RWPE1 (cell line): Measurements from ENCODE around the gene MOK.

Experiments used
- CTCF ChIA-PET: fragments of 350-600 bp; sonication (Branson Sonifier 250); formaldehyde crosslinking; extraction: SDS; loops from one replicate; lab custom pipeline; 2021; lab: Yijun Ruan, JAX
- POLR2A ChIA-PET: fragments of 400-600 bp; formaldehyde crosslinking; extraction: SDS; loops from one replicate; lab custom pipeline; 2020; ENCODE audit warnings: antibody characterized with exemption; ENCODE audit not compliant: low non-redundant PET; lab: Yijun Ruan, JAX
- DNase-seq: peaks from one replicate; pipeline ENCODE4 v3.0.0; 2012; ENCODE audit warnings: low spot score
- H3K27ac ChIP-seq: fragments of 450-650 bp; 2 replicates; pipeline ENCODE4 v1.5.1; 2017
- TF ChIP-seq, protein P1 (sequence below): fragments of 450-650 bp; conservative IDR thresholded peaks from 2 replicates; pipeline ENCODE4 v1.5.1; 2017; ENCODE audit warnings: low read depth, mild to moderate bottlenecking

Gene MOK

DNA sequence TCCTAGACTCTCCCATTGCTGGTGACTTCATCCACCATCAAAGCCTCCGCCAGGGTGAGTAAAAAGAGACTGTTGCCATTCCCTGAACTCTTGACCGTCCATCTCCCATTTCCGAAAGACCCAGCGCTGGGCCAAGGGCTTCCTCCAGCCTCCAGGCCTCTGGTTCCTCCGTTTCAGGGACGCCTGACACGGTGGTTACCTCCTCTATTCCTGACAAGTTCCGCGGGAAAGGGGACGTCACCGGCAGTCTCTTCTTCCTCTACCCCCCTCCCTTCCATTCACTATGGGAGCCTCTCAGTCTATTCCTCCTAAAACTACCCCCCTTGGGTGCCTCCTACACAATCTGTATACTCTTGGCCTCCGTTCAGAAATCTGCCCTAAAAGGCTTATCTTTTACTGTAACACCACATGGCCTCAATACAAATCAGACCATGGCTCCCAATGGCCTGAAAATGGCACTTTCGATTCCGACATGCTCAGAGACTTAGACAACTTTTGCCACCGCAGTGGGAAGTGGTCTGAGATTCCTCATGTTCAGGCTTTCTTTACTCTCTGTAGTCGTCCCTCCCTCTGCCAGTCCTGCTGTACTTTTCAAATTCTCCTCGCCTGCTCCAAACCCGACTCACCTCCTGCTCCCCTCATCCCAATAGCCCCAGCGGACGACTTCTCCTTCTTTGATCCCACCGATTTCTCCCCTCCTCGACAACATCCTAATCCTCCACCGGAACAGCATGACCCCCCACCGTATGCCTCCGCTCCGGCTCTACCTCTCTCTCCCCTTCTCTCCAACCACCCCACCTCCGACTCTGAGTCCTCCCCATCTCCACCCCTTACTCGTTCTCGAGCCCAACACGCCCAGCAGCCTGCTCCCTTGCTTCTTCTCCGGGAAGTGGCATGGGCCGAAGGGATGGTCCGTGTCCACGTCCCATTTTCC, 70.4 kb downstream of the MOK start:
- ChIA-PET CTCF (interaction anchor here (1.7 kb wide), 1 partner anchor 80 kb away, joined by 11 read pairs; no protein-coding TSS in a partner anchor), POLR2A (no interaction called here)
- peak overlapping the region; percentile 10; the same call in 1 of the 2 replicates for H3K27ac ChIP-seq
- TF ChIP-seq, protein P1, sequence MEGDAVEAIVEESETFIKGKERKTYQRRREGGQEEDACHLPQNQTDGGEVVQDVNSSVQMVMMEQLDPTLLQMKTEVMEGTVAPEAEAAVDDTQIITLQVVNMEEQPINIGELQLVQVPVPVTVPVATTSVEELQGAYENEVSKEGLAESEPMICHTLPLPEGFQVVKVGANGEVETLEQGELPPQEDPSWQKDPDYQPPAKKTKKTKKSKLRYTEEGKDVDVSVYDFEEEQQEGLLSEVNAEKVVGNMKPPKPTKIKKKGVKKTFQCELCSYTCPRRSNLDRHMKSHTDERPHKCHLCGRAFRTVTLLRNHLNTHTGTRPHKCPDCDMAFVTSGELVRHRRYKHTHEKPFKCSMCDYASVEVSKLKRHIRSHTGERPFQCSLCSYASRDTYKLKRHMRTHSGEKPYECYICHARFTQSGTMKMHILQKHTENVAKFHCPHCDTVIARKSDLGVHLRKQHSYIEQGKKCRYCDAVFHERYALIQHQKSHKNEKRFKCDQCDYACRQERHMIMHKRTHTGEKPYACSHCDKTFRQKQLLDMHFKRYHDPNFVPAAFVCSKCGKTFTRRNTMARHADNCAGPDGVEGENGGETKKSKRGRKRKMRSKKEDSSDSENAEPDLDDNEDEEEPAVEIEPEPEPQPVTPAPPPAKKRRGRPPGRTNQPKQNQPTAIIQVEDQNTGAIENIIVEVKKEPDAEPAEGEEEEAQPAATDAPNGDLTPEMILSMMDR: no peak
- no peak for DNase-seq

DNA sequence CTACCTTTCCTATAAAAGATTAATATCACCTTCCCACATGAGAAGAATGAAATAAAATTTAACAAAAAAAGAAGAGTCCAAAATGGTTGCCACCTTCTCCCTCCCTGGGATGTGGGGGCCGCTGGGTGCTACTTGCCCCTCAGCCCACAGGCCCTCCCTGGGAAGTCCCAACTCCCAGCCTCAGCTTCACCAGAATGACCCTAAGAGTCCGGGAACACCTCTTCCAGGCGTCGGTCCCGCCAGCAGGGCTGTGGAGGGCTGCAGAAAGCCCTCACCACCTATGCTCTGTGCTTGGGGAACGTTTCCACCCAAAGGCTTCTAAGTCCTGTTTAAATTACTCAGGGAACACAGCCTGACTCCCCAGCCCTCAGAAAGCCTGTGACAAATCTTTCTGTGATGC, 71.9 kb downstream of the MOK start:
- H3K27ac ChIP-seq: peak overlapping the region; percentile 25; the same call in 1 of the 2 replicates
- ChIA-PET POLR2A (no interaction called here), CTCF (interaction anchor here (1.7 kb wide), 1 partner anchor 81 kb away, joined by 11 read pairs; no protein-coding TSS in a partner anchor)
- no peak for DNase-seq
- TF ChIP-seq, protein P1: no peak

DNA sequence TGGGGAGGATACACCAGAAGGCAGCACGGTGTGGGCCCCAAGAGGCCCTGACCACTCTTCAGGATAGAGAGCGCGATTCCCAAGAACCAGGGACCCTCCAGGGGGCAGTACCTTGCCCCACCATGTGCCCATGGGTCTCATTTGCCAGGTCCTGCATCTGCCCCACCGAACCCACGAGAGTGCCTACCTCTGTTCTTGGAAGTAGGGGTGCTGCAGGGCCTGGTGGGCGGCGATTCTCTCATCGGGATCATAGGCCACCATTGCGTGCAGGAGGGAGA, 72.7 kb downstream of the MOK start:
- CTCF ChIA-PET: interaction anchor here (0.9 kb wide), 1 partner anchor 84 kb away, joined by 4 read pairs; no protein-coding TSS in a partner anchor

DNA sequence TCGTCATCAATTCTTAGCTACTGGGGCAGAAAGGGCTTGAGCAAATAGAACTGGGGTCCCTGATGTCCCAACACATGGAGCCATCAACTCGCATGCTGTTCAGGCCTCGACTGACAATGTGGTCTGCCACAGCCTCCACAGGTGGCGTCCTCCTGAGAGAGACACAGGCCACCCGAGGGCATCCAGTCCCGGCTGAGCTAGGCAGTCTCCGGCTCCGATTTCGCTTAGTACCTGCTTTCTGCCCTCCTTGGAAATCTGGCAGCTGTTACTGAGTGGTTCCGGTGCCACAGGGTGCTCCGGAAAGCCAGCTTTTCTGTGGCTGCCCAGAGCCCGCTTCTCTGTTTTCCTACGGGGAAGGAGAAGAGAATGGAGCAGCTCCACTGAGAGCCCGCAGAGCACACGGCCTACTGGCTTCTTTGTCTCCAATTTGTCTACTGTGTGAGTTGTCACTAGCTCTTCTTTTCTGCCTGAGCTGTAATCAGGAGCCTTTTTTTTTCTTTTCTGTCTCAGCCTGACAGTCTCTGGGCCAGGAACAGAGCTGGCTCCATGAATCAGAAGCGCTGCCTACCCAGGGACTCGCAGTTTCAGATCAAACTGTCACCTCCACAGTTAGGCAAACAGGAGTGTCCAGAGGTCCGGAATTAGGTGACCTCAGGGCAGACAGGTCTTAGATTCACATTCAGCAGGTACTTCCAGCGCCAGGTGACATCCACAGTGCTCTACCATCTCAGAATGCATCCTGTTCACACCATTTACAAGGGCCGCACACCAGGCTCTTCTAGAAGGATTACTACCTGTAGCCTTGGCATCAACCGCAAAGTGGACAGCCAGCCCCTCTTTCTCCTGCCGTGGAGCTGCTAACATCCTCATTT, 73.3 kb downstream of the MOK start:
- peak overlapping the region; percentile 5; the same call in 1 of the 2 replicates for H3K27ac ChIP-seq
- no peak for DNase-seq
- POLR2A ChIA-PET: no interaction called here
- CTCF ChIA-PET: interaction anchor here (0.6 to 1.1 kb wide), 3 partner anchors 85 to 159 kb away, joined by 3 to 6 read pairs (median 4); no protein-coding TSS in a partner anchor
- TF ChIP-seq, protein P1: no peak

More for the DNA sequence above, 72.7 kb downstream of the MOK start:
- POLR2A ChIA-PET: no interaction called here
- no peak for DNase-seq
- TF ChIP-seq, protein P1: no peak
- peak overlapping the region; percentile 5; the same call in 1 of the 2 replicates for H3K27ac ChIP-seq

DNA sequence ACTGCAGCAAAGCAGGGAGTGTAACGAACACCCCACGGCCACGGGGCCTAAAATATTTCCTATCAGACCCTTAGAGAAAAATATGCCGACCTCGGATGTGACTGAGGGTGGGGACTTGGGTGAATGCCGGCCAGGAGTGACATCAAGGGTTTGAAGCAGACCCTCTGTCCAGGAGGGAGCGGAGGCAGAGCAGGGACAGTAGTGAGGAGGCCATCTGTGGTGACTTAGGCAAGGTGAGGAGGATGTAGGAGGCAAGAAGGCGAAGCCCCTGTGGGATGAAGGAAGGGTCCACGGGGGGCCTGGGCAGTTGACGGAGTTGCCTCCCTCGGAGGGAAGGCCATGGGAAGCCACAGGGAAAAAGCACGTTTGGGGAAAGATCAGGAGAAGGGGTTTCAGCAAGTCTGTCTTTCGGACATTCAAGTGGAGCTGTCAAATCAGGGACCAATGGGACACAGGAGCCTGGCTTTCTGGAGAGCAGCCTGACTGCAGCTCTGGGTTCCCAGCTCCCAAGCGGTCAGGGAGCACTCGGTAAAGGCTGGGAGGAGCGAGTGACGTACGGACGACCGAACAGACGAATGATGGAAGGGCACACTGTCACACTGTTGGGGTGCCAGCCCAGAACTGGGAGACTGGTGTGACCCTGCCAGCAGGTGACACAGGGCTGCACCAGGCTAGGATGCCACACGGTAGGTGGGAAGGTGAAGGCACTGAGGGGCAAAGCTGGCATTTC, 74.3 kb downstream of the MOK start:
- ChIA-PET POLR2A (no interaction called here), CTCF (interaction anchor here (0.6 to 1.4 kb wide), 3 partner anchors 83 to 158 kb away, joined by 3 to 6 read pairs (median 6); no protein-coding TSS in a partner anchor)
- H3K27ac ChIP-seq: no peak overlapping the region
- DNase-seq: no peak
- TF ChIP-seq, protein P1: no peak
